HG03439 (cell line): ENCODE data around the gene BRD1.

Experiments
- ATAC-seq: cut with Tn5 transposase; IDR thresholded peaks from one replicate; pipeline ENCODE4 v1.9.1; 2021; ENCODE audit warnings: mild to moderate bottlenecking, moderate library complexity; ENCODE audit not compliant: unreplicated experiment

The BRD1 gene

GRCh38 chr22:49735411-49735900, 92.2 kb downstream of the BRD1 start:
- ATAC-seq = no peak

GRCh38 chr22:49734882-49735281, 92.8 kb downstream of the BRD1 start:
- ATAC-seq = no peak

- no peak for ATAC-seq
These were observed 93.3 kb downstream of the BRD1 start for GRCh38 chr22:49734390-49734789.

GRCh38 chr22:49733631-49734030, 94.0 kb downstream of the BRD1 start:
- no peak for ATAC-seq

GRCh38 chr22:49730656-49731055, 97.0 kb downstream of the BRD1 start:
- no peak for ATAC-seq

GRCh38 chr22:49728570-49729271, 99.0 kb downstream of the BRD1 start:
- no peak for ATAC-seq

GRCh38 chr22:49727881-49728569, 99.6 kb downstream of the BRD1 start:
- ATAC-seq = no peak

GRCh38 chr22:49727191-49727880, 100.3 kb downstream of the BRD1 start:
- ATAC-seq = no peak

GRCh38 chr22:49726701-49727101, 101.0 kb downstream of the BRD1 start:
- no peak for ATAC-seq

GRCh38 chr22:49726022-49726681, 101.5 kb downstream of the BRD1 start:
- ATAC-seq = no peak

- no peak for ATAC-seq
These were observed 102.2 kb downstream of the BRD1 start for GRCh38 chr22:49725516-49725915.

- no peak for ATAC-seq
These were observed 102.7 kb downstream of the BRD1 start for GRCh38 chr22:49724893-49725489.

GRCh38 chr22:49724030-49724892, 103.4 kb downstream of the BRD1 start:
- no peak for ATAC-seq

GRCh38 chr22:49723478-49724029, 104.1 kb downstream of the BRD1 start:
- ATAC-seq = no peak
